Measurements from ENCODE around the gene MTX3.
A peak's percentile ranks its signal among the peaks of the same experiment; 100 is the strongest.

The MTX3 gene

DNA sequence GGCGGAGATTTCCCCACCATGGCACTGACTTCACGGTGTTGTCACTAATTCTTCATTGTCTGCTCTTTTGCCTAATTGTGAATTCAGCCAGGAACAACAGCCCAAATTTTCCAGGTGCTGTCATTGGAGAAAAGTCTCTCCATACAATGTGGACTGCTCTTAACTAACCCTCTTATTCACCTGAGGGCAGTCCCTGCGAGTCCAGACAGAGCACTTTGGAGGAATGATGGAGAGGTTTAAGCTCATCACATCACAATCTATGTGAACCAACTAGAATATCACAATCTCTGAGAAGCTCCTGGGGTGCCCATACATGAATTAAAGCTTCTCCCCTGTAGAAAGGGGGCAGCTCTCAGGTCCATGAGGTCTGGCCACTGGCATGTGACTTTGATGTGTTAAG lies 56.4 kb downstream of the MTX3 start:
- DNase-seq (ENCODE audit: low read depth), result no peak

DNA sequence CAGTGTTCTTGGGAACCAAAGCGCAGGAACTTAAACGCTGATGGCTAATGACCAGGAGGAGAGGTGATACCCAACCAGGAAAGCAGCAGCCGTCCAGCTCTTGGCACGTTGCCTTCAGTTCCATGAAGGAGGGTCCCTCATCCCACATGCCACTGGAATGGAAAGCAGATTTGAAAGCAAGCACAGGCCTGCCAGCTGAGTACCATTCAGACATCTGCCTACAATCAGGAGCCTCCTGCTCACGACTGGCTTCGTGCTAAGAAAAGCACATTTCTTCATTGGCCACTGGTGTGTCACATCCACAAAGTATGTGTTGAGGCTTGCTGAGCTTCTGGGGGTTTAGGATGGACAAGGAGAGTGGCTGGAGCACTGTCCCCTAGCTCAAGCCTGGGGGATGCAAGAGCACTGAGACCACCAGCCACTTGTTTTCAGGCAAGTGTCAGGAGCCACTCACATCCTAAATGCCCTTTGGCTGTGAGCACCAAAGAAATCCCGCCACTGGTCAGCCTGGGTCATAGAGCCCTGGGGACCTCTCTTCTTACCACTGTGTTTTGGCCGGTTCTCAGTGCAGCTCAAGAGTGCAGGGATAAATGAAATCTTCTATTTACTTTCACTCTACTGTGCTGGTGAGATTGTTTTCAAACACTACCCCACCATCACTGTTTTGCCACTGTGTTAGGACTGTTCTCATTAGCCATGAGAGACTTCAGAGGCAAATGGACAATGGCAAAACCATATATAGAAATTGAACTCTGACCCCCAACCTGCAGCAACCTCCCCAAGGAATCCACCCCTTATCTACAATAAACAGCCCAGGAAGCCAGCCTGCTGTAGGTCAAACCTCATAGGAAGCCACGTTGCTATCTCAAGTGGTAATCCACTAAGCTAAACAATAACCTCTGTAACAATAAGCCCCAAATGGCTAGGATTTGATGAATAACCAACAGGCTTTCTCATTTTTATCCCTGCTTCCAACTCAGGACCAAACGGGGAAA lies 58.3 kb downstream of the MTX3 start:
- DNase-seq (ENCODE audit: low read depth), result peak; percentile 21

DNA sequence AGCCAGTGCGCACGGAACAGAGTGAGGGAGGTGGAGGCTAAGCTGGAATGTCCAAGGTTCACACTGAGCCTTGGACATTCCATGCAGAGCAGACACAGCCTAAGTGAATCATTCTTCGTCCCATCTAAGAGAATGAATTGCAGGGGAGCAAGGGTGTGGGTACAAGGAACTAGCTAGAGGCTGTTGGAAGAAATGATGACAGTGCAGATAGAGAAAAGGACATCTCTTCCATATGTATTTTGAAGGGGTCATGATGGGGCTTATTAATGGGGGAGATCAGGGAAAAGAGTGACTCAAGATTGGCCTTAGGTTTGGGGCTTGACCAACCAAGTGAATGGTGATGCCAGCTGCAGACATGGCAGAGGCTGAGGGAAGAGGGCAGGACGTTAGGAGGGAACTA lies 59.2 kb downstream of the MTX3 start:
- DNase-seq (ENCODE audit: low read depth), result no peak

DNA sequence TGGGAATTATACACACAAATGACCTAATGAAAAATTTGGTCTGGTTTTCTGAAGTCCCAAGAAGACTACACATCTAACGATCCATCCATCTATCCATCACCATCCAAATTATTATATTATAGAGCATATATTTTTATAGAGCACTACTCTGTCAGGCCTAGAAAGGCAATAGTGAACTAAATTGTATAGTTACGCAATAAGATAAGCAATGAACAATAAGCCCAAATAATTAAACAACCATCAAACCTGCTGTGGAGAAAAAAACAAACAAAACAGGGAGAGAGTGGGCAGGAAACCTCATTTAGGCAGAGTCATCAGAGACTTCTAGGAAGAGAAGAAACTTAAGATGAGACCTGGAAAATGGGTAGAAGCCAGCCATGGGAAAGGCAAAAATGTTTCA lies 59.7 kb downstream of the MTX3 start:
- DNase-seq (ENCODE audit: low read depth), result no peak

DNA sequence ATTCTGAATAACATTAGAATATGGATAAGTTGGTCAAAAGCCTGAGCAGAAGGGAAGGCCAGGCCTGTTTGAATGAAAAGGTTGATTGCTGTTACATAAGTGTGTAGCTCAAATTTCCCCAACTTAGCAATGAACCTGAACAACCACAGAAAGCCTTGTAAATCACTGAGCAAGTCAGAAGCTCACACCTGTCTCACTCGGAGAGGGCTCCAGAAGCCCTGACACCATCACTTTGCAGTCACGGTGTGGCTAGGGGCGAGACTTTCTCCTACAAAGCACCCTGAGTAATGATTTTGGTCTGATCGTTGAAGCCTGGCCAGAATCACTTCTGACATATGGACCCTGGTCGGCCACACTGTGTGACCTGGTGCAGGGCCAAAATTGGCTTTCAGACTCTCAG lies 62.0 kb downstream of the MTX3 start:
- DNase-seq (ENCODE audit: low read depth), result no peak
